Hepatocyte (in vitro differentiated cells): Measurements from ENCODE around the gene CCDC157. TPM values are rescaled to one million over a fixed set of nuclear protein-coding genes. Genes with fewer than 3 reads are reported as not detected.
A peak's percentile ranks its signal among the peaks of the same experiment; 100 is the strongest.

Experiments
- DNase-seq: peaks from one replicate; pipeline ENCODE4 v3.0.0-alpha.2; 2016; ENCODE audit warnings: low spot score
- H2AFZ ChIP-seq: fragments of 200-600 bp; sonication (generic); 2 replicates; pipeline ENCODE4 v1.6.0; 2016; ENCODE audit warnings: antibody characterized with exemption, mild to moderate bottlenecking
- H3K27ac ChIP-seq: fragments of 200-600 bp; sonication (generic); 2 replicates; pipeline ENCODE4 v1.5.1; 2016; ENCODE audit warnings: mild to moderate bottlenecking
- H3K27me3 ChIP-seq: fragments of 200-600 bp; sonication (generic); 2 replicates; pipeline ENCODE4 v1.6.1; 2016
- H3K36me3 ChIP-seq: fragments of 200-600 bp; sonication (generic); replicated peaks from 2 replicates; pipeline ENCODE4 v1.5.1; 2016; ENCODE audit warnings: low read depth; ENCODE audit not compliant: insufficient read depth
- H3K4me1 ChIP-seq: fragments of 200-600 bp; sonication (generic); 2 replicates; pipeline ENCODE4 v1.5.1; 2016; ENCODE audit warnings: mild to moderate bottlenecking, moderate library complexity; ENCODE audit not compliant: insufficient read depth
- H3K4me2 ChIP-seq: fragments of 200-600 bp; sonication (generic); 2 replicates; pipeline ENCODE4 v1.6.0; 2016
- H3K4me3 ChIP-seq: fragments of 200-600 bp; sonication (generic); 2 replicates; pipeline ENCODE4 v1.5.1; 2016; ENCODE audit warnings: mild to moderate bottlenecking
- H3K79me2 ChIP-seq: fragments of 200-600 bp; sonication (generic); 2 replicates; pipeline ENCODE4 v1.6.0; 2017; ENCODE audit warnings: mild to moderate bottlenecking
- H3K9me2 ChIP-seq: fragments of 200-600 bp; sonication (generic); replicated peaks from 2 replicates; pipeline ENCODE4 v1.6.0; 2017; ENCODE audit warnings: mild to moderate bottlenecking; ENCODE audit not compliant: insufficient read depth
- H3K9me3 ChIP-seq: fragments of 200-600 bp; sonication (generic); 2 replicates; pipeline ENCODE4 v1.5.1; 2016; ENCODE audit warnings: low read depth, mild to moderate bottlenecking
- H4K20me1 ChIP-seq: fragments of 200-600 bp; sonication (generic); 2 replicates; pipeline ENCODE4 v1.6.0; 2016; ENCODE audit warnings: mild to moderate bottlenecking; ENCODE audit not compliant: insufficient read depth, poor library complexity, severe bottlenecking
- EZH2 ChIP-seq: fragments of 200-600 bp; sonication (generic); IDR thresholded peaks from 2 replicates; pipeline ENCODE4 v1.6.1; 2016; ENCODE audit warnings: antibody characterized with exemption, mild to moderate bottlenecking, borderline replicate concordance
- EZH2phosphoT487 ChIP-seq: fragments of 200-600 bp; sonication (generic); IDR thresholded peaks from one replicate; pipeline ENCODE4 v1.6.1; 2018; ENCODE audit warnings: antibody characterized with exemption, mild to moderate bottlenecking, low read depth, moderate library complexity; ENCODE audit not compliant: unreplicated experiment, severe bottlenecking
- WGBS: methylation state at CpG from one replicate; pipeline ENCODE4 v1.1.6; 2016; ENCODE audit warnings: low lambda C conversion rate; ENCODE audit errors: missing lambda C conversion rate; 5-methylcytosine and 5-hydroxymethylcytosine counted together
- polyA plus RNA-seq: library from polyadenylated mRNA; unstranded; fragments of >200 nt; fragmentation: Nextera tagmentation; extraction: Ambion mirVana; gene quantifications from 2 replicates; pipeline ENCODE4 v1.2.1, GENCODE V29; 2016
- total RNA-seq: library from RNA; depleted of rRNA; stranded (reverse); fragments of >200 nt; gene quantifications from 2 replicates; pipeline ENCODE4 v1.2.3, GENCODE V29; 2014
- TF ChIP-seq, protein P1 (sequence below): fragments of 200-600 bp; sonication (generic); IDR thresholded peaks from 2 replicates; pipeline ENCODE4 v1.5.1; 2016; ENCODE audit warnings: antibody characterized with exemption, mild to moderate bottlenecking; ENCODE audit not compliant: poor library complexity

The CCDC157 gene
- total and polyA plus RNA-seq, 2 experiments from 2014 or later = 4.1 to 5.4 TPM

DNA sequence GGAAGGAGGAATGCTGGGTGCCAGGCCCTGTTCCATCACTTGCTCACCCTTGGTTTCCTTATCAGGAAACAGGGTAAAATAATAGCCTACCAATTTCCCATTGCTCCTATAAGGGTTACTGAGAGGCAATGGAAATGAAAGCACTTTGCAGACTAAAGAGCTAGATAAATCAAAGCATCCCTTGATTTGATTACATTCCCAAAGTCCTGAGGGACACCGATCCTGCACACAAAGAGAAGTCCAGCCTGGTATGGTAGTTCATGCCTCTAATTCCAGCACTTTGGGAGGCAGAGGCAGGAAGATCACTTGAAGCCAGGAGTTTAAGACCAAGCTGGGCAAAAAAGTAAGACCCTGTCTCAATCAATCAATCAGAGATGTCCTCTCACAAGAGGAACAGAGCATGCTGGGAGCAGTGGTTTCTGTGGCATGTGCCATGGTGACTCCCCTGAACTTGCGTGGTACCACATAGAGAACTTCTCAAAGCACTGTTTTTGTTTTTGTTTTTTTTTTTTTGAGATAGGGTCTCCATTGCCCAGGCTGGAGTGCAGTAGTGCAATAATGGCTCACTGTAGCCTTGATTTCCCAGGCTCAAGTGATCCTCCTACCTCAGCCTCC is 40.7 kb upstream of the CCDC157 start:
- 96% methylated on average over 2 of the region's 2 CpGs for WGBS
- Histone ChIP-seq H3K4me1 (peaks cover 25% of the 10 kb centered on the region), H3K27me3 (no peaks in the 10 kb centered on the region), H3K79me2 (peaks cover 93% of the 10 kb centered on the region), H3K4me3 (no peak overlapping the region), H2AFZ (no peak overlapping the region), H4K20me1 (peaks cover 46% of the 10 kb centered on the region), H3K9me3 (no peaks in the 10 kb centered on the region), H3K27ac (no peak overlapping the region), H3K9me2 (no peaks in the 10 kb centered on the region), H3K4me2 (no peak overlapping the region), H3K36me3 (no peaks in the 10 kb centered on the region)
- no peak for TF ChIP-seq EZH2phosphoT487
- no peak for DNase-seq

DNA sequence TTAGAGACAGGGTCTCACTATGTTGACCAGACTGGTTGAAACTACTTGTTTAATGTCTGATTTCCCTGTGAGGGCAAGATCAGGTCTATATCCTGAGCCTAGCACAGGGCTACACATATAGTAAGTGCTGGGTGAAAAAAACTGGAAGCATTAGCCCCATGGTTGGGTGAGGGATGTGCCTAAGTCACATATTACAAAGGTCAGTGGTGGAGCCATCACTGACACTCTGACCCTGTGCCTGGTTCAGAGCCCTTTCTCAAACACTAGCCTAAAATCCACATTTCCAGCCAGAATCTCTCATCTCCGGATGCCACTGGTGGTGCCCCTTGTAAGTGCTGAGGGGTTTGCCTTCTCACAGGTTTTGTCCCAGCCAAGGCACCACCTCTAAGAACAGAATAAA is 39.0 kb upstream of the CCDC157 start:
- Histone ChIP-seq H3K9me3 (no peaks in the 10 kb centered on the region), H3K27me3 (no peaks in the 10 kb centered on the region), H3K36me3 (no peaks in the 10 kb centered on the region), H3K79me2 (peaks cover 97% of the 10 kb centered on the region), H3K4me2 (peak overlapping the region; percentile 16), H3K9me2 (no peaks in the 10 kb centered on the region), H3K27ac (peak overlapping the region; percentile 37), H2AFZ (no peak overlapping the region), H4K20me1 (peaks cover 36% of the 10 kb centered on the region), H3K4me3 (no peak overlapping the region), H3K4me1 (peaks cover 12% of the 10 kb centered on the region)
- TF ChIP-seq EZH2 (no peak), EZH2phosphoT487 (no peak)
- TF ChIP-seq, protein P1, sequence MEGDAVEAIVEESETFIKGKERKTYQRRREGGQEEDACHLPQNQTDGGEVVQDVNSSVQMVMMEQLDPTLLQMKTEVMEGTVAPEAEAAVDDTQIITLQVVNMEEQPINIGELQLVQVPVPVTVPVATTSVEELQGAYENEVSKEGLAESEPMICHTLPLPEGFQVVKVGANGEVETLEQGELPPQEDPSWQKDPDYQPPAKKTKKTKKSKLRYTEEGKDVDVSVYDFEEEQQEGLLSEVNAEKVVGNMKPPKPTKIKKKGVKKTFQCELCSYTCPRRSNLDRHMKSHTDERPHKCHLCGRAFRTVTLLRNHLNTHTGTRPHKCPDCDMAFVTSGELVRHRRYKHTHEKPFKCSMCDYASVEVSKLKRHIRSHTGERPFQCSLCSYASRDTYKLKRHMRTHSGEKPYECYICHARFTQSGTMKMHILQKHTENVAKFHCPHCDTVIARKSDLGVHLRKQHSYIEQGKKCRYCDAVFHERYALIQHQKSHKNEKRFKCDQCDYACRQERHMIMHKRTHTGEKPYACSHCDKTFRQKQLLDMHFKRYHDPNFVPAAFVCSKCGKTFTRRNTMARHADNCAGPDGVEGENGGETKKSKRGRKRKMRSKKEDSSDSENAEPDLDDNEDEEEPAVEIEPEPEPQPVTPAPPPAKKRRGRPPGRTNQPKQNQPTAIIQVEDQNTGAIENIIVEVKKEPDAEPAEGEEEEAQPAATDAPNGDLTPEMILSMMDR = no peak
- no peak for DNase-seq
- 90% methylated on average over 1 of the region's 1 CpG for WGBS

DNA sequence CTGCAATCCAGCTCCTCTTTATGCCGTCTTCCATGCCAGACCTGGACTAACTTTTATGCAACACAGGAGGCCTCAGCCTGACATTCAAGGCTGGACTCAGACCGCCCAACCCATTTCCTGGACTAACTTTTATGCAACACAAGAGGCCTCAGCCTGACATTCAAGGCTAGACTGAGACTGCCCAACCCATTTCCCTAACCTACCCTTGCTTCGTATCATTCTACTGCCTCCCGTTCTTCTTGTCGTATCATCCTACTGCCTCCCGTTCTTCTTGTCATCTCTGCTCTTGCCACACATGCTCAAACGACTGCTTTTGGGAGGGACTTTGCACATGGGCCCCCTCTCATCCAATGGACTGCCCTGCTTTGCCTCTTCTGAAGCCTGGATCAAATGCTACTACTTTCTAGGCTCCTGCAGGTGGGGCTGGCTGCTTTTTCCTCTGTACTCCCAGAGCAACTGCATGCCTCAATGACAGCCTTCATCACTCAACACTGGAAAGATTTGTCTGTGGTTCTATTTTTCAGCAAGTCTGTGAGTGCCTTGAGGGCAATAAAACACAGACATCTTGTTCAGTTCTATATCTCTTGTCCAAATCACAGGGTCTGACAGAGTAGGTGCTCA is 37.9 kb upstream of the CCDC157 start:
- no peak overlapping the region for H3K4me3 ChIP-seq
- H3K4me2 ChIP-seq = no peak overlapping the region
- no peaks in the 10 kb centered on the region for H3K36me3 ChIP-seq
- H3K27me3 ChIP-seq = no peaks in the 10 kb centered on the region
- peaks cover 34% of the 10 kb centered on the region for H4K20me1 ChIP-seq
- TF ChIP-seq, protein P1 = no peak
- TF ChIP-seq EZH2phosphoT487 (no peak), EZH2 (no peak)
- DNase-seq = no peak
- H3K79me2 ChIP-seq = peaks cover 100% of the 10 kb centered on the region
- no peaks in the 10 kb centered on the region for H3K9me3 ChIP-seq
- WGBS = 82% methylated on average over 7 of the region's 7 CpGs
- no peaks in the 10 kb centered on the region for H3K9me2 ChIP-seq
- H3K27ac ChIP-seq = no peak overlapping the region
- peaks cover 12% of the 10 kb centered on the region for H3K4me1 ChIP-seq
- H2AFZ ChIP-seq = no peak overlapping the region

DNA sequence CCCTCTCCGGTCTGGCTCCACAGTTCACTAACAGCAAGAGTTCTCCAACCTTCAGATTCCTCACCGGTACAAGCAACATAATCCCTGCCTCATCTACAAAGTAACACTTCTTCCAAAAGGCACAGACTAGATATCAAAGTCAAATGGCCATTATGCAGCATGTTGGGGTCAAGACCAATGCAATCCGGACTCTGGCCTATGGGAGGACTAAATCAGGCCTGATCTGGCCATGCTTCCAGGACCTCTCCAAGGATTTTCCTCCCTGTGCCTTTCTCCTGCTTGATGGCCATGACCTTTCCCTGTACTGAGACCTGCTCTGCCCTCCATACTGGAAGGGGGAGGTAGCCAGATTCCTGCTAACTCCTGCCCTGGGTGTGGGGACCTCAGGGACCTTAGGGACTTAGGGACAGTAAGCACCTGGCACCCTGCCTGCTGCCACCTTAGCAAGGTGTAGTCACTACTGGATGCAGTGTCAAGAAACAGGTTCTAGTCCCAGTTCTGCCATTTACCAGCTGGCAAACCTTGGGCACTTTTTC is 36.7 kb upstream of the CCDC157 start:
- H3K36me3 ChIP-seq = no peaks in the 10 kb centered on the region
- H3K79me2 ChIP-seq = peaks cover 99% of the 10 kb centered on the region
- H4K20me1 ChIP-seq = peaks cover 37% of the 10 kb centered on the region
- TF ChIP-seq EZH2phosphoT487 = no peak
- no peak for TF ChIP-seq EZH2
- TF ChIP-seq, protein P1 = no peak
- 97% methylated on average over 3 of the region's 3 CpGs for WGBS
- no peaks in the 10 kb centered on the region for H3K27me3 ChIP-seq
- H3K4me3 ChIP-seq = no peak overlapping the region
- peaks cover 16% of the 10 kb centered on the region for H3K4me1 ChIP-seq
- no peaks in the 10 kb centered on the region for H3K9me3 ChIP-seq
- H3K9me2 ChIP-seq = no peaks in the 10 kb centered on the region
- no peak overlapping the region for H3K4me2 ChIP-seq
- H2AFZ ChIP-seq = no peak overlapping the region
- DNase-seq = no peak
- H3K27ac ChIP-seq = no peak overlapping the region
